ENCODE results near the gene PARP2. TPM values are rescaled to one million over a fixed set of nuclear protein-coding genes. Genes with fewer than 3 reads are reported as not detected.

The PARP2 gene
- total RNA-seq, 1 experiment from 2014 or later: 28.6 TPM

- intact Hi-C loops (cut with micrococcal nuclease; ENCODE audit: unreplicated experiment): no loop called here
- CTCF ChIA-PET: no interaction called here
- Mint-ChIP-seq H3K27me3 (ENCODE audit: unreplicated experiment) (no peaks in the 10 kb centered on the region), H3K4me3 (ENCODE audit: low read depth, unreplicated experiment) (no peak overlapping the region), H3K9me3 (ENCODE audit: low read depth, unreplicated experiment) (no peaks in the 10 kb centered on the region), H3K27ac (ENCODE audit: unreplicated experiment) (no peak overlapping the region), H3K36me3 (ENCODE audit: insufficient read depth, unreplicated experiment) (peaks cover 31% of the 10 kb centered on the region), H3K4me1 (ENCODE audit: low read depth, unreplicated experiment) (no peaks in the 10 kb centered on the region)
- TF ChIP-seq CTCF (IDR thresholded peaks at IDR 0.05; ENCODE audit: unreplicated experiment): no peak
- no TSS peak for BruUV-seq (replicated peaks)
- DNase-seq: no peak
Observed at GRCh38 chr14:20365928-20366327, 22.5 kb downstream of the PARP2 start.

- DNase-seq: no peak
- no peak overlapping the region for H3K27ac Mint-ChIP-seq (ENCODE audit: unreplicated experiment)
- H3K4me3 Mint-ChIP-seq (ENCODE audit: low read depth, unreplicated experiment): no peak overlapping the region
- no peaks in the 10 kb centered on the region for H3K9me3 Mint-ChIP-seq (ENCODE audit: low read depth, unreplicated experiment)
- intact Hi-C loops (cut with micrococcal nuclease; ENCODE audit: unreplicated experiment): no loop called here
- BruUV-seq (replicated peaks): no TSS peak
- TF ChIP-seq CTCF (IDR thresholded peaks at IDR 0.05; ENCODE audit: unreplicated experiment): no peak
- H3K36me3 Mint-ChIP-seq (ENCODE audit: insufficient read depth, unreplicated experiment): peaks cover 55% of the 10 kb centered on the region
- CTCF ChIA-PET: no interaction called here
- H3K27me3 Mint-ChIP-seq (ENCODE audit: unreplicated experiment): no peaks in the 10 kb centered on the region
- H3K4me1 Mint-ChIP-seq (ENCODE audit: low read depth, unreplicated experiment): no peaks in the 10 kb centered on the region
Observed at GRCh38 chr14:20372796-20373195, 29.4 kb downstream of the PARP2 start.

GRCh38 chr14:20375471-20375870, 32.0 kb downstream of the PARP2 start:
- TF ChIP-seq CTCF (IDR thresholded peaks at IDR 0.05; ENCODE audit: unreplicated experiment): no peak
- H3K4me3 Mint-ChIP-seq (ENCODE audit: low read depth, unreplicated experiment): no peak overlapping the region
- no peak overlapping the region for H3K27ac Mint-ChIP-seq (ENCODE audit: unreplicated experiment)
- H3K4me1 Mint-ChIP-seq (ENCODE audit: low read depth, unreplicated experiment): no peaks in the 10 kb centered on the region
- CTCF ChIA-PET: interaction anchor here (0.8 kb wide), 1 partner anchor 32 kb away, joined by 4 read pairs; the partner anchor contains the start of gene PARP2
- DNase-seq: no peak
- BruUV-seq (replicated peaks): no TSS peak
- intact Hi-C loops (cut with micrococcal nuclease; ENCODE audit: unreplicated experiment): no loop called here
- peaks cover 45% of the 10 kb centered on the region for H3K36me3 Mint-ChIP-seq (ENCODE audit: insufficient read depth, unreplicated experiment)
- no peaks in the 10 kb centered on the region for H3K9me3 Mint-ChIP-seq (ENCODE audit: low read depth, unreplicated experiment)
- H3K27me3 Mint-ChIP-seq (ENCODE audit: unreplicated experiment): no peaks in the 10 kb centered on the region

GRCh38 chr14:20376071-20376588, 32.7 kb downstream of the PARP2 start:
- intact Hi-C loops (cut with micrococcal nuclease; ENCODE audit: unreplicated experiment): no loop called here
- no peak for TF ChIP-seq CTCF (IDR thresholded peaks at IDR 0.05; ENCODE audit: unreplicated experiment)
- no TSS peak for BruUV-seq (replicated peaks)
- H3K4me3 Mint-ChIP-seq (ENCODE audit: low read depth, unreplicated experiment): no peak overlapping the region
- H3K27me3 Mint-ChIP-seq (ENCODE audit: unreplicated experiment): no peaks in the 10 kb centered on the region
- no peak overlapping the region for H3K27ac Mint-ChIP-seq (ENCODE audit: unreplicated experiment)
- H3K4me1 Mint-ChIP-seq (ENCODE audit: low read depth, unreplicated experiment): no peaks in the 10 kb centered on the region
- CTCF ChIA-PET: no interaction called here
- peaks cover 42% of the 10 kb centered on the region for H3K36me3 Mint-ChIP-seq (ENCODE audit: insufficient read depth, unreplicated experiment)
- no peaks in the 10 kb centered on the region for H3K9me3 Mint-ChIP-seq (ENCODE audit: low read depth, unreplicated experiment)
- no peak for DNase-seq

Measured in Calu3 (cell line).